ENCODE data around the gene TCF4.

The TCF4 gene

DNA sequence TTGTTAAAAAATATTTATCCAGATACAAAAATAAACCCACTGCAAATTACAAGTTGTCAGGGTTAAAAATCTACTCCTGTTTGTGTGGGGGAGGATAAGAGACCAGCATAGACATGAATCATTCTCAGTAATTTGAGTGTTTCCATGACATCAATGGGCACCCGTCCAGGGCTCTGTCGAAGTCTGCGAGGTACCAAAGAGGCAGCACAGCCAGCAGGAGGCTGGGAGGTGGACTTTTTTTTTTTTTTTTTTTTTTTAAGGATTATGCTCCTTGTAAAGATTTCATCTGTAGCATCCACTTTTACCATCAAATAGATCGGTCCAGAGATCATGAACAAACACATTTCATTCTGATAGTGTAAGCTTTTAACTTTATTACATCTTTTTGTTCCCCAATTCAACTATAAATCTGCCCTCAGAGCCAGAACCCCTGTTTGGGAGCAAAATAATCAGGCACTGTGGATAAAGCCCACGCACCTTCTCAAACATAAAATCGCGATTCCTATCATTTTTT, 182.0 kb downstream of the TCF4 start:
- Histone ChIP-seq H3K9ac (ENCODE audit: low read length) (no peak overlapping the region), H3K36me3 (ENCODE audit: control insufficient read depth, insufficient read depth, low read length) (no peaks in the 10 kb centered on the region), H3K27me3 (ENCODE audit: control insufficient read depth, insufficient read depth, low read length) (peaks cover 3% of the 10 kb centered on the region), H3K4me3 (ENCODE audit: low read length) (no peak overlapping the region), H3K4me1 (ENCODE audit: control insufficient read depth, insufficient read depth, low read length) (no peaks in the 10 kb centered on the region), H3K9me3 (ENCODE audit: control insufficient read depth, low read length) (no peaks in the 10 kb centered on the region)

DNA sequence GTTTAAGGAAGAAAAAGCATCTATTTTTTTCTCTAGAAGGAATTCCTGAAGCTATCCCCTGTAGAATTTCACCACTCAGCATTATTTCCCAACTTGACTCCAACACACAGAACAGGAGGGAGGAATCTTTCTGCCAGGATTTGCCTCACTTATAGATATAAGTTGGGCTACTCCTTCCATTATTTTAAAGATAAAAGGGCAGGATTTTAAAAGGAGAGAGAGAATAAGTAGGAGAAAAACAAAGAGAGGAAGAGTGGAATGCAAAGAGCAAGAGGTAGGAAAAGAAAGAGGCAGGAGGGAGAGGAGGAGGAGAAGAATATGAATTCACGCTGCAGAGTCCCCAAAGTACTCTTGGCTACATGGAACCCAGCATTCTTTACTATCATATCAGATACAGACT, 182.5 kb downstream of the TCF4 start:
- Histone ChIP-seq H3K9me3 (ENCODE audit: control insufficient read depth, low read length) (no peaks in the 10 kb centered on the region), H3K9ac (ENCODE audit: low read length) (no peak overlapping the region), H3K4me3 (ENCODE audit: low read length) (no peak overlapping the region), H3K36me3 (ENCODE audit: control insufficient read depth, insufficient read depth, low read length) (no peaks in the 10 kb centered on the region), H3K4me1 (ENCODE audit: control insufficient read depth, insufficient read depth, low read length) (no peaks in the 10 kb centered on the region), H3K27me3 (ENCODE audit: control insufficient read depth, insufficient read depth, low read length) (peaks cover 3% of the 10 kb centered on the region)

DNA sequence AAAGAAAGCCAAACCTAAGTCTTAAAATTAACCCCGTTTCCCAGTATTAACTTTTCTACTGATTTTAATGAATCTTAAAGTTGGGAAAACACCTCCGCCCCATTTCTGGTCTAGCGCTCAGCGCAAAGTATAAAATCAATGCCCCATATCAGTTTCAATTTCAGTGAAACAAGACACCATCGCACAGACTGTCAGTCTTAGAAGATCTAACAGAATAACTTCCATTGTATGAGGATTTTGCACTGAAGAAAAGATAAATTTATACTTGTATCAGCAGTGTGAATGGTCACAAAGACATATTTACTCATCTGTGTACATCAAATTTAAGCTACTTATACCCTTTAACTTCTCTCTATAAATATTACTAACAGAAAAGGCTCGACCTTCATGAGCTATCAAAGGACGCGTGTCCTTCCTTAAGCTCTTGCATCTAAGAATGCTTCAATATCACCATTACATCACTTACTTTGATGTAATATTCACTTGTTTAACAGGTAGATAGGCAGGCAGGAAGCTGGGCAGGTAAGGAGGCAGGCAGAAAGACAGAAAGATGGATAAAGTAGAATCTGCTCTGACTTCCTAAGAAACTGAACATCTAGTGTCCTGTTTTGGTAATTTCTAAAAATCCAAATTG, 183.0 kb downstream of the TCF4 start:
- Histone ChIP-seq H3K9me3 (ENCODE audit: control insufficient read depth, low read length) (no peaks in the 10 kb centered on the region), H3K4me1 (ENCODE audit: control insufficient read depth, insufficient read depth, low read length) (no peaks in the 10 kb centered on the region), H3K27me3 (ENCODE audit: control insufficient read depth, insufficient read depth, low read length) (peaks cover 3% of the 10 kb centered on the region), H3K9ac (ENCODE audit: low read length) (no peak overlapping the region), H3K4me3 (ENCODE audit: low read length) (no peak overlapping the region), H3K36me3 (ENCODE audit: control insufficient read depth, insufficient read depth, low read length) (no peaks in the 10 kb centered on the region)

DNA sequence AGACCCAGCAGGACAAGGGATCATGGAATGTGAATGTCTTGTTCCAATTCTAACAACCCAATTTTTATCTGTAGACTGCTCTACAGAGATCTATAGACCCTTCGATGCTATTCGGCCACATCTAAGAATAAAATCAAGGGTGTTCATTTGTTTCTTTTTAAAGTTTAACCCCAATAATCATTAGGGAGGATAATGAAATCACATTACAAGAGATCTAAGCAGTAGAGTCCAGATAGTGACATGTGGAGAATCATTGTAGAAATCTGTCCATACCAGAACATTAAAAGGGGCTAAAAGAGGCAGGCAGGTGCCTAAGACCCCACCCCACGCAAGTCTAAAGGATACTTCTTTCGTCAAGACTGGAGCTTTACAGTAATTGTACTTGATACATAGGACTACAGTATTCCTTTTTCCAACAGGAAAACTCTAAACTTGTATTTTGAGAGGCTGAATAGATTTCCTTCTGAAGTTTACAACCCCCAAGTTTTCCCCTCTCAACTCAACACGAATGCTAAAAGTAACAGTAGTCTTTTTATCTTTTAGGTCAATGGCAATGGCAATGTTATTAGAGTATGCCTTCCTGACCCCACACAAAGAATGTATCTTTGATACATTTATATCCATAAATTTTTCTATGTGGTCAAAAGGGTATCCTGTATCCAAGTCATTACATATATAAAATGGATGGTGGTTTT, 183.7 kb downstream of the TCF4 start:
- Histone ChIP-seq H3K27me3 (ENCODE audit: control insufficient read depth, insufficient read depth, low read length) (peaks cover 3% of the 10 kb centered on the region), H3K36me3 (ENCODE audit: control insufficient read depth, insufficient read depth, low read length) (no peaks in the 10 kb centered on the region), H3K4me1 (ENCODE audit: control insufficient read depth, insufficient read depth, low read length) (no peaks in the 10 kb centered on the region), H3K9ac (ENCODE audit: low read length) (no peak overlapping the region), H3K9me3 (ENCODE audit: control insufficient read depth, low read length) (no peaks in the 10 kb centered on the region), H3K4me3 (ENCODE audit: low read length) (no peak overlapping the region)

DNA sequence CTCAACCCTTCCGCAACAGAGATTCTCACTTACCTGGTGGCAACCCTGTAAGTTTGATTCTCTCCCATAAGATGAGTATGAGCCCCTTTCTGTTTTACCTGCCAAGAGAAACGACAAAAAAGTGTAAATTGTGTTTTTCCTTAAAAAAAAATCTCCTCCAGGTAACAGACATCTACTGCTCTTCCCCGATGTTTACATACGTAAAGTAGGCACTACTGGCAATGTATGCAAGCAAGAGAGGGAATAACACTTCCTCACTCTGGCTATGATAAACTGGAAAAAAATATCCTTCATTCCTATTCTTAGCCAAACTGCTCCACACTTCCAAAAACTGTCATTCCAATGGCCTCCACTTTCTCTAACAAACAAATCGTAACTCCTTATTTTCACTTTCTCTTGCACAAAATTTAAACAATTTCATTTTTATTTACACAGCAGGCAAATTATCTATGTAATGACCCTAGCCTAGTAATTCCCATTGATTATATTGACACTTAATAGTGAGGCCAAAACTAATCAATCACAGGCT, 184.5 kb downstream of the TCF4 start:
- no peaks in the 10 kb centered on the region for H3K4me1 ChIP-seq (ENCODE audit: control insufficient read depth, insufficient read depth, low read length)
- no peak overlapping the region for H3K4me3 ChIP-seq (ENCODE audit: low read length)
- no peaks in the 10 kb centered on the region for H3K9me3 ChIP-seq (ENCODE audit: control insufficient read depth, low read length)
- peaks cover 3% of the 10 kb centered on the region for H3K27me3 ChIP-seq (ENCODE audit: control insufficient read depth, insufficient read depth, low read length)
- H3K9ac ChIP-seq (ENCODE audit: low read length) = no peak overlapping the region
- H3K36me3 ChIP-seq (ENCODE audit: control insufficient read depth, insufficient read depth, low read length) = no peaks in the 10 kb centered on the region

DNA sequence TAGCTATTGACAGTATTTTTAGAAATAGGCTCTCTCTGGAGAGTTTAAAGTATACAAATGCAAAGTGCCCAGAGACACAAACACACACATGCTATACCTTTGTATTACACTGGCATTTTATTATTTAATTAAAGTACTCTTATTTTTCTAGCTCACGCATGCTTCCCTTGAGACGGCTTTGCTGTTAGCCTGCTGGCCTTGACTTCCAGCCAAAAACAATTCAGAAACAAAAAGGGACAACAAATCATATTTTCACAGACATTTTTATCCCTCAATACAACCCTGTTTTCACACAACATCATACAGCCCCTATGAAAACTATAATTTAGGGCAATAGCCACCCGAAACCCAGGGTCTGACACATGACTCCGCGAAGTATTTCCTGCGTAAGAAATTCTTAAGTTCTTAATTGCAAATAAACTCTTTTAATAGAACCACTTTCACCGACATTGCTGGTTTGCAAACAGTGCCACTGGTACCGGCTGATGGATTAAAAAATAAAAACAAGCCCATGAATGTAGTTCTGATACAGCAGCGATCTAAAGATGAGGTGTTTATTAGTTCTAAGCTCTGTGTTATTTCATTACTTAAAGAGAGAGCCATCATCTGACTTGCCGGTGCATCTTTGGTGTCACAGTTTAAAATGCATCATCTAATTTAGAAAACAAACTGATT, 185.1 kb downstream of the TCF4 start:
- Histone ChIP-seq H3K4me1 (ENCODE audit: control insufficient read depth, insufficient read depth, low read length) (no peaks in the 10 kb centered on the region), H3K9me3 (ENCODE audit: control insufficient read depth, low read length) (no peaks in the 10 kb centered on the region), H3K9ac (ENCODE audit: low read length) (peak overlapping the region; percentile 18), H3K36me3 (ENCODE audit: control insufficient read depth, insufficient read depth, low read length) (no peaks in the 10 kb centered on the region), H3K27me3 (ENCODE audit: control insufficient read depth, insufficient read depth, low read length) (peaks cover 3% of the 10 kb centered on the region), H3K4me3 (ENCODE audit: low read length) (no peak overlapping the region)

DNA sequence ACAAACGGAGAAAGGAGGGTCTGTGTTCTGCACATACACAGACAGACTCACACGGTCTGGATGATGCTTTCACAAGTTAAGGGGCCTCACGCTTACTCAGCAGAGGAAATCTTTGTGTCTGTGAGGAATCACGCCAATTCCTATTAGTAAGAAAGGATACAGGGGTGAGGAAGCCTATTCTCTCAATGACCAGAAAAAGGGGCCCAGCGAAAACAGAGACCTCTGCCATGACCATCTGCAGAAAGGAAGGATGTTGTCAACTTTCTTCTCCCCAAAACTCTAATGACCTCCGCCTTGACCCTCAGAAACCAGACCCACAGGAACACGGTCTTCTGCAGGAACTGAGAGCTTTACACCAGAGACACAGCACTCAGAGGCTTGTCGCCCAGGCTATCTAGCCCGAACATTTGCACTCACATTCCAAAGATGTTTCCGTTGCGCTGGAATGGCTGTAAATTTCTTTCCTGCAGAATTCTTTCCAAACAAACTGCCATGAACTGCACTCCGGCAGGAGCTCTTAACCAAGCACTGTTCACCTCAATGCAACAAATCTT, 186.3 kb downstream of the TCF4 start:
- H3K9me3 ChIP-seq (ENCODE audit: control insufficient read depth, low read length) = no peaks in the 10 kb centered on the region
- no peaks in the 10 kb centered on the region for H3K36me3 ChIP-seq (ENCODE audit: control insufficient read depth, insufficient read depth, low read length)
- no peak overlapping the region for H3K4me3 ChIP-seq (ENCODE audit: low read length)
- H3K27me3 ChIP-seq (ENCODE audit: control insufficient read depth, insufficient read depth, low read length) = peaks cover 3% of the 10 kb centered on the region
- no peaks in the 10 kb centered on the region for H3K4me1 ChIP-seq (ENCODE audit: control insufficient read depth, insufficient read depth, low read length)
- H3K9ac ChIP-seq (ENCODE audit: low read length) = no peak overlapping the region

DNA sequence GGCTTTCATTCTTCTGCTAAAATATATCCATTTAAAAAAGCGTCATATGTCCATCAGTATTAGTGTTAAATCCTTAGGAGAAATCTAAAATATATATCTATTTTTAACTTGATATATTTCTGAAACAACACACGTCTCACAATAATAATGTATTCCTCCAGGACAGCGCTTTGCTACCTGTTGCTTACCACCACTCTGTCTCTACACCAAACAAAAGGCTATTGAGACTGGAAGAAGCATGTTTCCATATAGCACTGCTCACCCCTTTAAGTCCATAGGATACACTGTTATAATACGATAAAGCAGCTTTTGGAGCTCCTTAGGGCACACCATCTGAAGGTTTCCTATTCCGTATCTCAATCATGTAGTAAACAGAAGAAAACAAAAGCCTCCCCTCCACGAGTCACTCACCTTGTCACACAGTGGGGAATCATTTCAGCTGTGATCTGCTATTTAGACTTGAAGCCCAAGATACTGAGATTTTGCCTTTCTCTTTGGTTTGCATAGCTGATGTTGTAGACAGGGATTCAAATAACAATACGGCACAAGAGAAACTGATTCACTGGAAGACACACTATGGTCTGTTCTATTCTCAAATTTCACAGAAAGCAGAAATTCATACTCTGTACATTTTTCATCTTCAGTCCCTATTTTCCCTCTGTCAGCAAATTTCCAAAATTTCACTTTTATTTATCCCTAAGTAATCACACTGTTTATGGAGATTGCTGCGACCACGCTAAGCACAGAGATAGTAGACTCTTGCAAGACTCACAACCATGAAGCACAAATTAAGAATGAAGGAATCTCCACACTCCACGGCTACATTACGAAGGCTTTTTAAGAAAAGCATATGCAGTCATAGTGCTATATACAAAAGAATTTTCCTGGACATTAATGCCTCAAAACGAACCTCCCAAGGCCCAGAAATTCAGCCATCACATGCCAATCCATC, 187.1 kb downstream of the TCF4 start:
- Histone ChIP-seq H3K4me1 (ENCODE audit: control insufficient read depth, insufficient read depth, low read length) (no peaks in the 10 kb centered on the region), H3K4me3 (ENCODE audit: low read length) (no peak overlapping the region), H3K9ac (ENCODE audit: low read length) (no peak overlapping the region), H3K36me3 (ENCODE audit: control insufficient read depth, insufficient read depth, low read length) (no peaks in the 10 kb centered on the region), H3K27me3 (ENCODE audit: control insufficient read depth, insufficient read depth, low read length) (no peaks in the 10 kb centered on the region), H3K9me3 (ENCODE audit: control insufficient read depth, low read length) (no peaks in the 10 kb centered on the region)

DNA sequence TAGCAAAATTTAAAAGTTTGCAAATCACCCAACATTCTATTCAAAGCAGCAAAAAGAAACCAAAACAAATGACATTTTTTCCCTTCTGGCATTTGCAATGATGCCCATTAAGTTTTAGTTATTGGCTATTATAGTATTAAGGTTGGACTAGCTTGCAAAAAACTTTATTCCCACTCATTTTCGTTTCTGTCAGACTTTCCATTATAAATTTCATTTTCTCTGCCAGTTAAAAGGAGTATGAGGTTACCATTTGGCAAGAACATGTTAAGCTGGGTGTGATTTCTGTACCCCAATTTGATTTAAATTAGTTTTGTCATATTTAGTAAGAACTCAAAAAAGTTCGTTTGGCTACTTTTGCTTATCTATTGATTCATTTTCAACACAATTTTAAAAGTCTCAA, 187.9 kb downstream of the TCF4 start:
- no peaks in the 10 kb centered on the region for H3K9me3 ChIP-seq (ENCODE audit: control insufficient read depth, low read length)
- H3K4me1 ChIP-seq (ENCODE audit: control insufficient read depth, insufficient read depth, low read length) = no peaks in the 10 kb centered on the region
- H3K36me3 ChIP-seq (ENCODE audit: control insufficient read depth, insufficient read depth, low read length) = no peaks in the 10 kb centered on the region
- H3K4me3 ChIP-seq (ENCODE audit: low read length) = no peak overlapping the region
- no peaks in the 10 kb centered on the region for H3K27me3 ChIP-seq (ENCODE audit: control insufficient read depth, insufficient read depth, low read length)
- no peak overlapping the region for H3K9ac ChIP-seq (ENCODE audit: low read length)

DNA sequence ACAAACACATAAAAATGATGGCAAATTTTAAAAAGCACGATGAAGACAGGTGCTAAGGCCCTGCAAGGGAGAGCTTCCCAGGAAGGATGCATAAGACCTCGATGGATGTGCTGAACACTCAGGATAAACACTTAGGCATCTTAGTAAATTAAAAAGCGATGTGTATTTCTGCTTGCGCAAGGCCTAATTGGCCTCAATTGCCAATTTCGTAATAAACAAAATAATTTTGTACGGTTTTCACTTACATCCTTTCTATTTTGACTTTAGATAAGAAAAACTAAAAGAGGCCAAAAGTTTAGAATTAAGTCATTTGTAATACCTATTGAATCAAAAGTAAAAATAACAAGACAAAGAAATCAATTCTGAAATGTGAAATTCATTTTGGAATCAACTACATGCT, 189.1 kb downstream of the TCF4 start:
- Histone ChIP-seq H3K9me3 (ENCODE audit: control insufficient read depth, low read length) (no peaks in the 10 kb centered on the region), H3K4me1 (ENCODE audit: control insufficient read depth, insufficient read depth, low read length) (no peaks in the 10 kb centered on the region), H3K9ac (ENCODE audit: low read length) (no peak overlapping the region), H3K4me3 (ENCODE audit: low read length) (no peak overlapping the region), H3K36me3 (ENCODE audit: control insufficient read depth, insufficient read depth, low read length) (no peaks in the 10 kb centered on the region), H3K27me3 (ENCODE audit: control insufficient read depth, insufficient read depth, low read length) (no peaks in the 10 kb centered on the region)

DNA sequence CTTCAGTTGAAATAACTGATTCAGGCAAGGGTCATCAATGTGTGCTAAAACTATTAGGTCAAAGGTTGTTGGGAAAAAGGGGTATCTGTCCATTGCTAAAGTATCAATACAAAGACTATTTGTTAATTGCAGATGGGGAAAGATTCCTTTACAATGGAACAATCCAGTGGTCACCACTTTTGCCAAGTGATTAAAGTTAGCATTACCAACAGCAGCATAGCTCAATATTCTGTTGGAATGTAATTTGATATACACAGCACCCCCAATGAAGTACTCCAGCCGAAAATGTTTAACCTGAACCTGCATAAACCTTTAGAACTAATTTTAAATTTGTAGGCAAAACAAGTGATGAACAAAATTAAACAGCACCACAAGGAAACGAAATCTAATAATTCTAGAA, 191.0 kb downstream of the TCF4 start:
- Histone ChIP-seq H3K27me3 (ENCODE audit: control insufficient read depth, insufficient read depth, low read length) (no peaks in the 10 kb centered on the region), H3K9me3 (ENCODE audit: control insufficient read depth, low read length) (no peaks in the 10 kb centered on the region), H3K4me1 (ENCODE audit: control insufficient read depth, insufficient read depth, low read length) (no peaks in the 10 kb centered on the region), H3K9ac (ENCODE audit: low read length) (no peak overlapping the region), H3K4me3 (ENCODE audit: low read length) (no peak overlapping the region), H3K36me3 (ENCODE audit: control insufficient read depth, insufficient read depth, low read length) (no peaks in the 10 kb centered on the region)

All from mucosa of stomach (tissue), 1 donor.